Lower lobe of right lung (tissue), 2 donors: Measurements from ENCODE around the gene DMD. TPM values are rescaled to one million over a fixed set of nuclear protein-coding genes. Genes with fewer than 3 reads are reported as not detected.

Experiments used
- ATAC-seq, 2 donors: fragments of 200-7000 bp; cut with Tn5 transposase; one replicate each; pipeline ENCODE4 v1.9.1; 2020 to 2022; ENCODE audit warnings: mild to moderate bottlenecking in 2 of 2, moderate library complexity in 2 of 2
- DNase-seq: peaks from one replicate; pipeline ENCODE4 v3.0.0-alpha.2; 2020
- H3K27ac ChIP-seq: fragments of 200-600 bp; one replicate; pipeline ENCODE4 v1.8.0; 2022
- H3K27me3 ChIP-seq: fragments of 200-600 bp; one replicate; pipeline ENCODE4 v1.8.0; 2022; ENCODE audit warnings: low read depth
- H3K36me3 ChIP-seq: fragments of 200-600 bp; one replicate; pipeline ENCODE4 v1.8.0; 2022; ENCODE audit warnings: mild to moderate bottlenecking
- H3K4me1 ChIP-seq: fragments of 200-600 bp; one replicate; pipeline ENCODE4 v1.8.0; 2022
- H3K4me3 ChIP-seq: fragments of 200-600 bp; one replicate; pipeline ENCODE4 v1.8.0; 2022; ENCODE audit warnings: mild to moderate bottlenecking
- H3K9me3 ChIP-seq: fragments of 200-600 bp; one replicate; pipeline ENCODE4 v1.8.0; 2022
- intact Hi-C: fragments of 100-400 bp; cut with DNase I; formaldehyde crosslinking; loops from one replicate; pipeline ENCODE4 v1.11.0; 2022
- total RNA-seq: library from RNA; stranded (reverse); fragmentation: NEBNext Ultra II Directional; extraction: Animal tissue kit (Norgen Biotek cat#: 25700); gene quantifications from one replicate; pipeline ENCODE4 v1.2.1, GENCODE V29; 2021
- TF ChIP-seq, protein P1 (sequence below): fragments of 200-600 bp; IDR thresholded peaks from one replicate; pipeline ENCODE4 v1.8.0; 2022; ENCODE audit warnings: antibody characterized with exemption, mild to moderate bottlenecking
- donor health status: DM: no; HTN: yes; CAD: no; lungs with severe emphysema.

Gene DMD
- total RNA-seq, 1 donor from 2014 or later: 29.4 TPM

DNA sequence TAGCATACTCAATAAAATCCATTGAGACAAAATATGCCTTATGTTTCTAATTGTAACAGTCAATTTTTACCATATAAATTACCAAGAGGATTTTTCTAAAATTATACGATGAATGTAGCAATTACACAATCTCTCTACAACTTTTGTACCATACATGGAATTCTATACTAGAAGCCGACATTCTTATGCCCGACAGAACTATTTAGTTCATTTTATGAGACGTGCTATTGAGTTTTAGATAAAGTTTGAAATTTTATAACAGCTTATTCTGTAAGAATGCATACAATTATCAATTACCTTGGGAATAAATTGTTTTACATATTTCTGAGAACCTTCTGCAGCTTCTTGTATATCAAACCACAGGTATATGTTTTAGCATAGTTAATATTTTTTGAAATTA lies 431.2 kb downstream of the DMD start:
- Histone ChIP-seq H3K4me1 (no peaks in the 10 kb centered on the region), H3K27ac (no peak overlapping the region), H3K27me3 (no peaks in the 10 kb centered on the region), H3K4me3 (no peak overlapping the region), H3K36me3 (no peaks in the 10 kb centered on the region), H3K9me3 (no peaks in the 10 kb centered on the region)
- TF ChIP-seq, protein P1, sequence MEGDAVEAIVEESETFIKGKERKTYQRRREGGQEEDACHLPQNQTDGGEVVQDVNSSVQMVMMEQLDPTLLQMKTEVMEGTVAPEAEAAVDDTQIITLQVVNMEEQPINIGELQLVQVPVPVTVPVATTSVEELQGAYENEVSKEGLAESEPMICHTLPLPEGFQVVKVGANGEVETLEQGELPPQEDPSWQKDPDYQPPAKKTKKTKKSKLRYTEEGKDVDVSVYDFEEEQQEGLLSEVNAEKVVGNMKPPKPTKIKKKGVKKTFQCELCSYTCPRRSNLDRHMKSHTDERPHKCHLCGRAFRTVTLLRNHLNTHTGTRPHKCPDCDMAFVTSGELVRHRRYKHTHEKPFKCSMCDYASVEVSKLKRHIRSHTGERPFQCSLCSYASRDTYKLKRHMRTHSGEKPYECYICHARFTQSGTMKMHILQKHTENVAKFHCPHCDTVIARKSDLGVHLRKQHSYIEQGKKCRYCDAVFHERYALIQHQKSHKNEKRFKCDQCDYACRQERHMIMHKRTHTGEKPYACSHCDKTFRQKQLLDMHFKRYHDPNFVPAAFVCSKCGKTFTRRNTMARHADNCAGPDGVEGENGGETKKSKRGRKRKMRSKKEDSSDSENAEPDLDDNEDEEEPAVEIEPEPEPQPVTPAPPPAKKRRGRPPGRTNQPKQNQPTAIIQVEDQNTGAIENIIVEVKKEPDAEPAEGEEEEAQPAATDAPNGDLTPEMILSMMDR: no peak
- DNase-seq (no peak), ATAC-seq (no peak)
- intact Hi-C loops: no loop called here

DNA sequence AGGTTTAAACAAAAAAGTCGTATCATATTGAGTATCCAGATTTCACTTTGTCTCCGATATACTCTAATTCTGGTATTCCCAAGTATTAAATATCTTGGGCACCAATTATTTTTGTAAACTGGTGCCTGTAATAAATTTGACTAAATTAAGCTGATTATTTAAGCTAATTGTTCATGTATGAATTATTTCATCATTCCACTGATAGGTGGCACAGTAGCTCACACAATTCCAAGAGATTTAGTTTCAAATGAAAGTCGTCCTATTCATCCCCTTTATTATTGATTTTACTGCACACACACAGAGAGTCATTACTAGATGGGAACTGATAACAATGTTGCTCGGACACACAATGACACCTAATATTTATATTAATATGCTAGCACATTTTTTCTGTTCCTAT lies 432.4 kb downstream of the DMD start:
- H3K36me3 ChIP-seq: no peaks in the 10 kb centered on the region
- no peak overlapping the region for H3K27ac ChIP-seq
- TF ChIP-seq, protein P1: no peak
- H3K4me1 ChIP-seq: no peaks in the 10 kb centered on the region
- H3K27me3 ChIP-seq: no peaks in the 10 kb centered on the region
- H3K4me3 ChIP-seq: no peak overlapping the region
- no peaks in the 10 kb centered on the region for H3K9me3 ChIP-seq
- DNase-seq: no peak
- intact Hi-C loops: no loop called here
- no peak for ATAC-seq

DNA sequence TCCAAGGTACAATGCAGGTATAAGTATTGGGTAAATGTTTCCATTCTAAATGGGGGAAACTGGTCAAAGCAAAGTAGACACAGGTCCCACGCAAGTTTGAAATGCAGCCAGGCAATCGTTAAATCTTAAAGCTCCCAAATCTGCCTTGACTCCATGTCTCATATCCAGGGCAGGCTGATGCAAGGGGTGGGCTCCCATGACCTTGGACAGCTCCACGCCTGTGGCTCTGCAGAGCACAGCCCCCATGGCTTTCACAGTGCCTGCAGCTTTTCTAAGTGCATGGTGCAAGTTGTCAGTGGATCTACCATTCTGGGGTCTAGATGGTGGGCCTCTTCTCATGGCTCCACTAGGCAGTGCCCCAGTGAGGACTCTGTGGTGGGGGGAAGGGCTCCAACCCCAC lies 436.4 kb downstream of the DMD start:
- Histone ChIP-seq H3K36me3 (no peaks in the 10 kb centered on the region), H3K9me3 (no peaks in the 10 kb centered on the region), H3K27ac (no peak overlapping the region), H3K4me1 (no peaks in the 10 kb centered on the region), H3K4me3 (no peak overlapping the region), H3K27me3 (no peaks in the 10 kb centered on the region)
- intact Hi-C loops: no loop called here
- DNase-seq: no peak
- ATAC-seq: no peak
- TF ChIP-seq, protein P1: no peak

DNA sequence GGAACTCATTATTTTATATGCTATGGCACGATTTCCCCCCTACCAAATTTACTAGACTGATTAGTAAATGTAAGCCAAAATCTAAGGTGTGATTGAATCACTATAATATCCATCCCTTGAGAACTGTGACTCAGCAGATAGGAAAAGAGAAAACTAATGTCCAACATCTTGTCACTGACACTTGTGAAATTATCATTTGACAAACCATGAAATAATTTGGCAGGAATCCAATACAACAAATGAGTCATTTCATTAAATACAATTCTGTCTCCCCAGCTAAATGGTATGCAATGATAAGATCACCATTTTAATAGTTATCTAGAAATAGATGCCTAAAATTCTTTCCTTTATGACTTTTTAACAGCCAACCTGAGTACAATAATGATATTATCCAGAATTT lies 462.3 kb downstream of the DMD start:
- intact Hi-C loops: no loop called here
- no peak for DNase-seq
- no peak overlapping the region for H3K4me3 ChIP-seq
- TF ChIP-seq, protein P1: no peak
- no peaks in the 10 kb centered on the region for H3K4me1 ChIP-seq
- no peaks in the 10 kb centered on the region for H3K27me3 ChIP-seq
- H3K36me3 ChIP-seq: no peaks in the 10 kb centered on the region
- H3K27ac ChIP-seq: no peak overlapping the region
- ATAC-seq: no peak
- no peaks in the 10 kb centered on the region for H3K9me3 ChIP-seq

DNA sequence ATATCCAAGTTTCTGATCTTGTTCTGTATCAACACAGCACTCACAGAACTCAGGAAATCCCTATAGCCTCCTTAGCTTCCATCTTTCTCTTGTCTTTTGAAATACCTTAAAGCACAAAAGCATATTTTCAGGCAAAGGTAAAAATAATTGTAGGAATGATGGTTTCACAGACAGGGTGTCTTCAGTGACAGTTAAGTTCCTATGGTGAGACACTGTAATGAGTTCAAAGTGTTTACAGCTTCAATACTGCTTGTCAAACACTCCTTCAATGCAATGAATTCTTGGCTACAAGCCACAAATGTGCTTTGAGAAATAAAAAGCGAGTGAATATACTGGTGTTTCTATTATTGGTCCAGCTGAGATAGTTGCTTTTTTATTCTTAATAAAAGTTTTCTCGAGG lies 466.0 kb downstream of the DMD start:
- Histone ChIP-seq H3K36me3 (no peaks in the 10 kb centered on the region), H3K9me3 (no peaks in the 10 kb centered on the region), H3K27me3 (no peaks in the 10 kb centered on the region), H3K4me3 (no peak overlapping the region), H3K27ac (no peak overlapping the region), H3K4me1 (no peaks in the 10 kb centered on the region)
- no peak for DNase-seq
- TF ChIP-seq, protein P1: no peak
- intact Hi-C loops: no loop called here
- ATAC-seq: no peak

DNA sequence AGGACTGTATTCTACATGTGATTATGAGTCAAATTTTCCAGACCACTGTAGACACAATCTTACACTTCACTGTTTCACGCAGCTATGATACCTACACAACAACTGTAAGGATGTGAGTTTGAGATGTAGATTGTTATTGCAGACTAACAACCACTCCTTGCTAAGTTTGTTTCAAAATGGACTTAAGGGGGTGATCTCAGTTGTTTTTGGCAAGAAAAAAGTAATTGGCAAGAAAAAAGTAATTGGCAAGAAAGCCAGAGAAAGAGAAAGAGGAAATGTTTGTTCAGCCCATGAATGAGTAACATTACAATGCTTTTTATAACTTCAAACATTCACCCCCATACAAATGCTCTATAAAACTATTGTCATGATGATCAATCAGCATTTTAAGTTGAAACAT lies 466.4 kb downstream of the DMD start:
- H3K27ac ChIP-seq: no peak overlapping the region
- TF ChIP-seq, protein P1: no peak
- no peaks in the 10 kb centered on the region for H3K4me1 ChIP-seq
- no peaks in the 10 kb centered on the region for H3K36me3 ChIP-seq
- no peak overlapping the region for H3K4me3 ChIP-seq
- no peaks in the 10 kb centered on the region for H3K9me3 ChIP-seq
- intact Hi-C loops: no loop called here
- no peaks in the 10 kb centered on the region for H3K27me3 ChIP-seq
- DNase-seq (no peak), ATAC-seq (no peak)
